ENCODE data around the gene TSPAN32.
"Not testable (repeated sequence)": the region's sequence is repeated elsewhere in the genome, so short reads cannot be mapped to it uniquely, and the experiment has no call there.

The TSPAN32 gene

DNA sequence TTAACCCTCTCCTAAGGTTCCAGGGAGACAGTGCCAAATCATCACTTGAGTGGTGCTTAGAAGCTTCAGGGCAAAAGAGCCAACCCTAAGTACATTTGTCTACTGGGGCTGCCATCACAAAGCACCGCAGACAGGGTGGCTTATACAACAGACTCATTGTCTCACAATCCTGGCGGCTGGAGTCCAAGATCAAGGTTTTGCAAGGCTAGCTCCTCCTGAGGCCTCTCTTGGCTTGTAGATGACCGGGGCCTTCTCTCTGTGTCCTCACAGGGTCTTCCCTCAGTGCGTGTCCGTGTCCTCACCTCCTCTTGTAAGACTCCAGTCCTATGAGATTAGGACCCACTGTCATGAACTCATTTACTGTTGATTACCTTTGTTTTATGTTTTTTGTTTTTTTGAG, 41.2 kb downstream of the TSPAN32 start:
- no peak for DNase-seq (ENCODE audit: low read depth)

DNA sequence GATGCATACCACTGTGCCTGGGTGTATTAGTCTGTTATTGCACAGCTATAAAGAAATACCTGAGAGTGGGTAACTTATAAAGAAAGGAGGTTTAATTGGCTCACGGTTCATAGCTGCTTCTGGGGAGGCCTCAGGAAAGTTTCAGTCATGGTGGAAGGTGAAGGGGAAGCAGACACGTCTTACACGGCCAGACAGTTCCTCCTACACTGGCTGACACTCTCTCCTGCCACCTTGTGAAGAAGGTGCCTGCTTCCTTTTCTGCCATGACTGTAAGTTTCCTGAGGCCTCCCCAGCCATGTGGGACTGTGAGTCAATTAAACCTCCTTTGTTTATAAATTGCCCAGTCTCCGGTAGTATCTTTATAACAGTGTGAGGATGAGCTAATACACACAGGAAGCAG, 41.7 kb downstream of the TSPAN32 start:
- DNase-seq (ENCODE audit: low read depth), result no peak

DNA sequence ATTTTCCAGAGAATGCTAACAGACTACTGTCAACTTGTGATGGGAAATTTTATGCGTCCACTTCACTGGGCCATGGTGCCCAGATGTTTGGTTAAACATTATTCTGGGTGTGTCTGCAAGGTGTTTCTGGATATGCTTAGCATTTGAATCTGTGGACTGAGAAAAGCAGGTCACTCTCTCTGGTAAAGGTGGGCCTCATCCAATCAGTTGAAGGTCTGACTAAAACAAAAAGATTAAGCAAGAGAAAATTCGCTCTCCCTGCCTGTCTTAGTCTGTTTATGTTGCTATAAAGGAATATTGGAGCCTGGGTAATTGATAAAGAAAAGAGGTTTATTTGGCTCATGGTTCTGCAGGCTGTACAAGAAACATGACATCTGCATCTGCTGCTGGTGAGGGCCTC, 43.2 kb downstream of the TSPAN32 start:
- no peak for DNase-seq (ENCODE audit: low read depth)

DNA sequence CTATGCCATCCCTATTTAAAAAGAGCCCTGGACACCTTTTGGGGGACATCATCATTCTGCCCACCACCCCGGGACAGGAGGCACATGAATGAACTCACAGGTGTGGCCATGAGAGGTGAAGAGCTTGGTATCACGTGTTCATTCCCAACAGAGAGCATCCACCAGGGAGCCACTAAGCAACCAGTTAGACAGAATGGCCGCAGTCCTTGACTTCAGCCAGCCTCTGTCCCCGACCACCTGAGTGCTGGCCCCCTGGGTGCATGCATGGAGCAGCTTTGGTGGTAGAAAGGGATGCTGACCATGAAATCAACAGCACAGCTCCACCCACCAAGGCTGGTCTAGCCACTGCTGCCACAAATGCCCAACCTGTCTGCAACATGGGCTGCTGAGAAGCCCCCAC, 44.2 kb downstream of the TSPAN32 start:
- no peak for DNase-seq (ENCODE audit: low read depth)

DNA sequence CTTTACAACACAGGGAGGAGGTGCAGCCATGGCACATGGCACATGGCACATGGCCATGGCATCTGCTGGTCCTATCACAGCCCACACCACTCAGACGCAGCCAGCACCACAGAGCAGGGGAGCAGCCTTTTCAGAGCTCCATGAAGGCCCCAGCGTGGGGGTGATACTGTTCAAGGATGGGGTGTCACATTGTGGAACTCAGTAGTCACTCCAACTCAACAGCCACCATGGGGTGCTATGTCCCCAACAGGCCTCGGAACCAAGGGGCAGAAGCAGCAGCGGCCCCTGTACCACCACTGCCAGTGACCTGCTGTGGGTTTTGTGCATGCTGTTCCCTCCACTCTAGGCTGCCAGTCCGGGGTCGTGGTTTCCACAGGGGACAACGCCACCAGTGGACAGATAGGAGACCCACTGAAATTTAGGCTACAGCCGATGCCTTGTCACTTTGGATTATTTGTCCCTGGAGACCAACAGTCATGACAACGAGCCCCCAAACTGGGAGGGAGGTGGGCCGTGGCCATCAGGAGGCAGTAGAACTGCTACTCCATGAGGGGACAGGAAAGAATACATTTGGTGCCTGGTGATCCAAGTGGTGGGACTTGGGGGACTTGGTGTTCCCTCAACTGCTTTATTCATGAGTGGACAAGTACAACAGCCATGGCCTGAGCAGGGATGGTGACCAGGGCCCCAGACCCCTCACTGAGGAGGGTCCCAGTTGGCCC, 44.9 kb downstream of the TSPAN32 start:
- DNase-seq (ENCODE audit: low read depth), result no peak

DNA sequence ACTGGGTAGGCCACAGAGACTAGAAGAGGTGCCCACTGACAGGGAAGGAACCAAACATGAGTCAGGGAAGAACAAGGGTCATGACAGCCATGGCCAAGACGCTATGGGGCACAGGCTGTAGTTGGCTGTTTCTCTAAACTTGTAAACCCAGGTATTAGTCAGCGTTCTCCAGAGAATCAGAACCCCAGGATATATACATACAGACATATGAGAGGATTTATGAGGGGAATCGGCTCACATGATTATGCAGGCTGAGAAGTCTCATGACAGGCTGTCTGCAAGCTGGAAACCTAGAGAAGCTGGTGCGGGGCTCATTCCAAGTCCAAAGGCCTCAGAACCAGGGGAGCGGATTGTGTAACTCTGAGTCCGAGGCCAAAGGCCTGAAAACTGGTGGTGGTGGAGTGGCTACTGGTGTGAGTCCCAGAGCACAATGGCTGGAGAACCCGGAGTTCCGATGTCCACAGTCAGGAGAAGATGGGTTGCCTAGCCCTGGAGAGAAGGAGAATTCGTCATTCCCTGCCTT, 45.6 kb downstream of the TSPAN32 start:
- DNase-seq (ENCODE audit: low read depth), result no peak

DNA sequence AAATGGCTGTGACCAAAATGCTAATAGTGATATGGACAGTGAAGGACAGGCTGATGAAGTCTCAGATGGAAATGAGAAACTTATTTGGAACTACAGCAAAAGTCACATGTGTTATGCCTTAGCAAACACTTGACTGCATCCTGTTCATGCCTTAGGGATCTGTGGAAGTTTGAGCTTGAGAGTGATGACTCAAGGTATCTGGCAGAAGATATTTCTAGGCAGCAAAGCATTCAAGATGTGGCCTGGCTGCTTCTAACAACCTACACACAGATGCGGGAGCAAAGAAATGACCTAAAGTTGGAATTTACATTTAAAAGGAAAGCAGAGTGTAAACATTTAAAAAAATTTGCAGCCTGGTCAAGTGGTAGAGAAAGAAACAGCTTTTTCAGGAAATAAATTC, 47.2 kb downstream of the TSPAN32 start:
- no peak for DNase-seq (ENCODE audit: low read depth)

DNA sequence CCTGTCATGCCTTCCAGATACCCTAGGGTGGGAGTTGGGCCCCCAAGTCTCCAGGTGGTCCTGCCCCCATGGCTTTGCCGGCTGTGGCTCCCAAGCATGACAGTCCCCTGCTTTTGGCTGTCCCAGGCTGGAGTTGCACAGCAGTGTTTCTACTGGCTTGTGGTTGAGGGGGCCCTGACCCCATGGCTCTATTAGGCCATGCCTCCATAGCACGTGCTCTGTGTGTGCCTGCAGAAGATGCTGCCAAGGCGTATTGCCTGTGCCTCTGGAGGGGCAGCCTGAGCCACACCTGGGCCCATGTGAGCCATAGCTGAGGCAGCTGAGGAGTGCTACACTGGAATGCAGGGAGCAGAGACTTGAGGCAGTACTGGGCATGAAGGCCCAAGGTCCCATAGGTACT, 49.9 kb downstream of the TSPAN32 start:
- DNase-seq (ENCODE audit: low read depth), result no peak

DNA sequence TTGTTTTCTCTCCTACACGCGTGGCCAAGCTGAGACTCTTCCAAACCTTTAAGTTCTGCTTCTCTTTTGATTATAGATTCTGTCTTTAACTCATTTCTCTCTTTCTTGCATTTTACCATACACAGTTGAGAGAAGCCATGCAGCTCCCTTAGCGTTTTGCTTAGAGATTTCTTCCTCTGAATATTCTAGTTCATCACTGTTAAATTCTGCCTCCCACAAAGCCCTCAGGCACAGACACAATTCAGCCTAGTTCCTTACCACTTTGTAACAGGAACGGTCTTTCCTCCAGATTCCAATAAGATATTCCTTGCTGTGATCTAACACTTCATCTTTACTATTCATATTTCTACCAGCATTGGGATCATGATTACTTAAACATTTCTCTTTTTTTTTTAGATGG, 50.6 kb downstream of the TSPAN32 start:
- DNase-seq (ENCODE audit: low read depth), result no peak

DNA sequence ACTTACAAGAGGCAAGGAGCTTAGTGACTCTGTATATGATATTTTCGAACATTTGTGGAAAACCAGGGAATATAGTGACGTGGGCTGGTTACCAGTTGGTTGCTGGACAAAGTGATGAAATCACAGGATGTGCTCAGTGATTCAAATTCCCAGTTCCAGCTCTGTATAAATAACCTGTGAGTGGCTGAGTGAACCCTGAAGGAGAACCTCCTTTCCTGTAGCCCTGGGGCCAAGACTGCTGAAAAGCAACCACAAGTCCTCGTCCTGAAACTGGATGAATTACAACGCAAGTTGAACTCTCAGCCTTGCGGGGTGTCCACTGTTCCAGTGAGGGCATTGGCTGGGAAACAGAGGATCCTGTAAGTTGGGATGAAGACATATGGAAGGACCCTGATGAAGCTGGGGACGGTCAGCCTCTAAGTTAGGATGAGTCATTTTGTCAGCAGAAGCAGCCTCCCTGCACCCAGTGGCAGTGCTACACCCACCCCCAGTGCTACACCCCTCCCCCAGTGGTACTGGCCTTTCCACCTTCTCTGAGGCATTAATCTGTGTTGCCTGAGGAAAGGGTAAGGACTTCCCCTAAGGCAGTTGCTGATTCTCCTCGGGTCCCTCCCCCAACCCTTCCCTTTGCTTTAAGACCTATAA, 53.3 kb downstream of the TSPAN32 start:
- no peak for DNase-seq (ENCODE audit: low read depth)

DNA sequence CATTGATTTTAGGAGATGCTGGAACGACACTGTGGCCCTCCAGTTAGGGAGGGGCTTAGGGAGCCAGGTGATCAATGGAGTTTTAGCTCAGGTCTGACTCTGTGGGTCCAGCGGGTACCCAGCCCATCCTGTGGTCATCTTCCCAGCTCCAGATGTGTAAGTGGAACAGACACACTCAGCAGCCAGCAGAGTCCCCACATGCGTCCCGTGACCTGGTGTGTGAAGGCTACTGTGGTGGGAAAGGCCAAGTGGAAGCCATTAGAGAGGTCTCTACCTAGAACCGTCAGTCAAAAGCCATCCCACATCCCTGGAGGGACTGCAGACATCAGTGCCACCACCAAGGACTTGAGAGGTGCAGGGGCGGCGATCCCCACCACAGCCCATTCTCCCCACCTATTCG, 55.4 kb downstream of the TSPAN32 start:
- DNase-seq (ENCODE audit: low read depth), result no peak

DNA sequence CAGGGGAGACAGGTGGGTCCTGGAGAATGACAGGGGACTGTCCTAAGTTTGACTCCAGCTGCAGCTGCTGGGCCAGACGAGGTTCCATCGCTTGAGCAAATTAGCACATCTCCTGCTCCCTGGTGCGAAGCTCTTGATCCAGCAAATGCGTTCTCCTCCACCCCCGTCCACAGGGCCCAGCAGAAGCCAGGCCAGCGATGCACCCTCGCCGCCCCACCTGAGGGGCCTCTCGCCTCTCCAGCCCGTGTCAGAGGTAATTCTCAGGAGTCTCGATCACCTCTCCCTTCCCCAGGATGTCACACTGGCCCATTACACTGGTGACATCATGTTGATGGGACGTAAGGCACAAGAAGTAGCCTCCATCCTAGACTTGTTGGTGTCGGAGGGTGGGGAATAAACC, 55.8 kb downstream of the TSPAN32 start:
- not testable (repeated sequence) for DNase-seq (ENCODE audit: low read depth)

DNA sequence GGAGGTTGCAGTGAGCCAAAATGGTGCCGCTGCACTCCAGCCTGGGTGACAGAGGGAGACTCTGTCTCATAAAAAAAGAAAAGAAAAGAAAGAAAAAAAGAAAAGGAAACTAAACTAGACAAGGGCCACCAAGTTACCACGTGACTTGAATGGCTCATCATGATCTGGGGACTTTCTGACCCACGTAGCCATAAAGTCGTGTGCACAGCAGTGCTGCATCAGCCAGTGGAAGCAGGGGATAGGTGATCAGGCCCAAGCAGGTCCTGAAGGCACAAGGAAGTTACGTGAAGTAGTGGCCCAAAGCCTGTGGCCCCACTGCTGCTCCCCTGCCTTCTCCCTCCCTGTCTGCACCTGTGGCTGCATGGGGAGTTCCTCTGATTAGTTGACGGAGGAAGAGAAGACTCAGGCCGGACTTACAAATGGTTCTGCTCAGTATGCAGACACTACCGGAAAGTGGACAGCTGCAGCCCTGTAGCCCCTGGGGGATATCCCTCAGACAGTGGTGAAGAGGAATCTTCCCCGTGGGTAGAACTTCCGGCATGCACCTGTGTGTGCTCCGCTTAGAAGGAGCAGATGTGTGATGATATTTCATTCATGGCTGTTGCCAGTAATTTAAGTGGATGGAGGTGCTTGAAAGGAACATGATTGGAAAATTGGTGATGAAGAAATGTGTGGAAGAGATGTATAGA, 57.1 kb downstream of the TSPAN32 start:
- no peak for DNase-seq (ENCODE audit: low read depth)

DNA sequence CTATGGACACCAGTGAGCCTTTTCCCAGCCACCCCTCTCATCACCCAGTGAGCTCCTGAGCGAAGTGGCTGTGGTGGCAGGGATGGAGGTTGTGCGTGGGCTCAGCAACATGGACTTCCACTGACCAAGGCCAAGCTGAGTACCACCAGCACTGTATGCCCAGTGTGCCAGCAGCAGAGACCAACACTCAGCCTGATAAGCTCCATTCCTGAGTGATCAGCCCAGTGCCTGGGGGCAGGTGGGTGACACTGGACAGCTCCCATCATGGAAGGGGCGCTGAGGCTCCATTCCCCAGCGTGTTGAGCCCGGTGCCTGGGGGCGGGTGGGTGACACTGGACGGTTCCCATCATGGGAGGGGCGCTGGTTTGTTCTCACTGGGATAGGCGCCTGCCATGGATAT, 57.7 kb downstream of the TSPAN32 start:
- DNase-seq (ENCODE audit: low read depth), result no peak

DNA sequence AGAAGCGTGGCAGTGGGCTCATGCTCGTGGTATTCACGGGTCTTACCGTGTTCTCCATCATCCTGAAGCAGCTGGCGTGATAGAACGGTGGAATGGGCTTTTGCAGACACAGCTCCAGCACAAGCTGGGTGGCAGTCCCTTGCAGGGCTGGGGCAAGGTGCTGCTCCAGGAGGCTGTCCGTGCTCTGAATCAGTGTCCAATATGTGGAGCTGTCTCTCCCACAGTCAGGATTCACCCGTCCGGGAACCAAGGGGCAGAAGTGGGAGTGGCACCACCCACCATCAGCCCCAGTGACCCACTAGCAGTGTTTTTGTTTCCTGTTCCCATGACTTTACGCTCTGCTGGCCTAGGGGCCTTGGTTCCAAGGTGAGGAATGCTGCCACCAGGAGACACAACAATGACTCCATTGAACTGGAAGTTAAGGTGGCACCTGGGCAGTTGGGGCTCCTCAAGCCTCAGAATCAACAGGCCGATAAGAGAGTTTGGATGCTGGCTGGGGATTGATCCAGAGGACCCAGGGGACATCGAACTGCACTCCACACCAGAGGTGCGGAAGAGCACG, 58.3 kb downstream of the TSPAN32 start:
- DNase-seq (ENCODE audit: low read depth), result no peak

DNA sequence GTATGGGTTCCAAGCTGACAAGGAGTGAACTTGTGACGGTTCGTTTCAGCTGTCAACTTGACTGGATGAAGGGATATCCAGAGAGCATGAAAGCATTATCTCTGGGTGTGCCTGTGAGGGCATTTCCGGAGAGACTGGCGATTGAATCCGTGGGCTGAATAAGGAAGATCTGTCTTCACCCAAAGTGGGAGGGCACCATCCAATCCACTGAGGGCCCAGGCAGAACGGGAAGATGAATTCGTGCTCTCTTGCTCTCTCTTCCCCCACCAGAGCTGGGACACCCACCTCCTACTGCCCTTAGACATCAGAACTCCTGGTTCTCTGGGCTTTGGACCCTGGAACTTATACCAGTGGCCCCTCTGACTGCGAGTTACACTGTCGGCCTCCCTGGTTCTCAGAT, 59.8 kb downstream of the TSPAN32 start:
- no peak for DNase-seq (ENCODE audit: low read depth)

DNA sequence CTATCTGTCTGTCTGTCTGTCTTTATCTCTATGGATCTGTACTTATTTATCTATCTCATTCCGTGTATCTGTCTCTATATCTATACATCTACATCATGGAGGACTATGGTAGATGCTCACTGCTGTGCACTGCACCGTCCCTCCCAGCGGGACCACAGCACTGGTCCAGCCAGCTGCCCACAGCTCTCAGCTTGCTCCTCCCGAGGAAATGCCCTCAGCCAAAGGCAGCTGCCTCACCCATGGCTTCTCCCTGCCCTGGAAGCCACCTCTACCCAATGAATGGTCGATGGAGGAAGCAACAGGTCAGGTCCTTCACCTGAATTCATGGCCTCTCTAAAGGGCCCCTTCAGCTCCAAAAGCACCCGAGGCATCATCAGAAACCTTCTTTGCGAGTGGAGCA, 60.6 kb downstream of the TSPAN32 start:
- no peak for DNase-seq (ENCODE audit: low read depth)

DNA sequence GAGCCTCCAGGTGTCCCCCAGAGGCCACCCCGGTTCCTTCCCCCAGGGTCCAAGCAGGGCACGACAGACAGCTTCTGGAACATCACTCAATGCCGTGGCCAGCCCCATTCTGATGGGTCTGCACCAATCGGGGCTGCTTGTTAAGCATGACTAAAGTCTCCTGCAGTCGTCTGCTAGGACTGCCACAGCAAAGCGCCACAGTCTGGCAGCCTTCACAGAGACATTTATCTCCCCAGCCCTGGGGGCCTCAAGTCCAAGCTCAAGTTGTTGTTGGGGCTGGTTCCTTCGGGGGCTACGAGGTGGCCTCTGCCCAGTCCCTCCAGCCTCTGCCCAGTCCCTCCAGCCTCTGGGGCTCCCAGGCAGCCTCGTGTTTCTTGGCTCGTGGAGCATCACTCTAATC, 61.3 kb downstream of the TSPAN32 start:
- no peak for DNase-seq (ENCODE audit: low read depth)

DNA sequence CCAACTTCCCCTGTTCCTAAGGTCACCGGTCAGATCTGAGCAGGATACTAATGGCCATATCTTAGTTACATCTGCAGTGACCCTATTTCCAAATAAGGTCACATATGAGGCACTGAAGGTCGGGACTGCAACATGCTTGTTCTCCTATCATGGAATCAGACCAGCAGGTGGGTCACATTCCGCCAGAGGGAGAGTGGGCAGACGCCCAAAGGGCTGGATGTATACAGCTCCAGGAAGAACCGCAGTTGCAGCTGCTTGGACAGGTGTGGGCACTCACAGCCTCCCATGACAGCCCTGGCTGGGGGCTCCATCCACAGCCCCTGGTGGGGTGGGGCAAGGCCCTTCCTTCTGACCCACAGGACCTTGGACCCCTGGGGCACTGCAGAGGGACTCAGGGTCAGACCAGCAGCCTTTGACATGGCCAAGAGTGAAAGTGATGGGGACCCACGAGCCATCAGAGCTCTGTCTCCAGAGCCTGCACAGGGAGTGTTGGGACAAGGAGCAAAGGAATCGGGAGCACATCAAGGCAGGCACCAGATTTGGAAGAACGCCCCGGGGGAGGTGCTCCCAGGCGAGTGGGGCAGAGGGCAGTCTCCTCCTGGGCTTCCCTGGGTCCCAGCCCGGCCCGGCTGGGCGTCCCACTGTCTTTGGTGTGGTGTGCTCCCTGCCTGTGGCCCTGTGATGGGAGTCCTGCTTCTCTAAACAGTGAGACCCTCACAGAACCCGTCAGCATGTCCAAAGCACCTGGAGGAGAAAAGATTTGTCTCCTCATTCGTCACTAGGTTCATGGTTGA, 62.0 kb downstream of the TSPAN32 start:
- no peak for DNase-seq (ENCODE audit: low read depth)

DNA sequence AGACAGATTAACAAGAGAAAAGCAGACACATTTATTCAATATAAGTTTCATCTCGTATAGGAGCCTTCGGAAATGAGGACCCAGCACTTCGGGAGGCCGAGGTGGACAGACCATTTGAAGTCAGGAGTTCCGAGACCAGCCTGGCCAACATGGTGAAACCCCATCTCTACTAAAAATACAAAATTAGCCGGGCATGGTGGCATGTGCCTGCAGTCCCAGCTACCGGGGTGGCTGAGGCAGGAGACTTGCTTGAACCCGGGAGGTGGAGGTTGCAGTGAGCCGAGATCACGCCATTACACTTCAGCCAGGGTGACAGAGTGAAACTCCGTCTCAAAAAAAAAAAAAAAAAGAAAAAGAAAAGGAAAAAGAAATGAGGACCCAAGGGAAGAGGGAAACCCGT, 62.6 kb downstream of the TSPAN32 start:
- DNase-seq (ENCODE audit: low read depth), result not testable (repeated sequence)

DNA sequence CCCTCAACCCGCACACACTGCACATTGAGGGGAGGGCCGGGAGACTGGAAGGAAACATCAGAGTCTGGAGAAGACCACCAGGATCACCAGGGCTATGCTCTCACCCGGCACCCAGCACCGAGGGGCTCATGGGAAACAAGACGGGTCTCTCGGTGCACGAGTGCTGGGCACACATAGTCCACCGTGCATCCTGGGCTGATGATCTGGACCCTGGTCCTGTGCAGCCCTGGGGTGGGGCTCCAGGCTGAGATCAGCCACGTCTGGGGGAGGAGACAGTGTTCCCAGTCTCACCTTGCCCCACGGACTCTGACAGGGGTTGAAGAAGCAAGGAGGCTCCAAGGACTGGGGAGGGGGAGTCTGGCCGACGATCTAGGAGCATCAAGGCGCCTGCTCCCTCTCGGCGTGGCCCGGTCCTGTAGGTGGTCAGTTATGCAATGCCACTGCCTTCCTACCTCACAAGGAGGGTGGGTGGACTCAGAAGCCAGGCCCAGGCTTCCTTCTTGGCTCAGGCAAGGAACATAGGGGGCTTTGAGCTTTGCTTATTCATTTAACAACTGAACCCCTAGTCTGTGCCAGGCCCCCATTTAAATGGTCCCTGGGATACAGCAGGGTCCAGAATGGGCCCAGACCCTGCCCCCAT, 63.9 kb downstream of the TSPAN32 start:
- no peak for DNase-seq (ENCODE audit: low read depth)

DNA sequence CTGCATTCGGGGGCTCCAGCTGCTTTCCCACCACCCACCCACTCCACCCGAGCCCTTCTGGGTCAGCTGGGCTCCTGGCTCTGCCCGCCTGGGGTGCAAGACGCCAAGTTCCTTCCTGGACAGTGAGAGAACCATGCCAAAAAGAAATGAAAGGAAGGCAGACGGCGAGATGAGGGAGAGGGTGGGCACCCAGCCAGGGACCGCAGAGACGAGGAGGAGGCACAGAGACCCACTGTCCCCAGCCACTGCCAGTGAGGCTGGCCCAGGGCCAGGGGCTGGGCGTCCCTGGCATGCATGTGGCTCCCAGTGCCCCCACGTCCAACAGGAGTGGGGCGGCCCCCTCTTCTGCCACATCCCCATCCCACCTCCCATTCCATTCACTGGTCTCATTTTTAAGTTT, 64.5 kb downstream of the TSPAN32 start:
- no peak for DNase-seq (ENCODE audit: low read depth)

Data from activated gamma-delta T cell treated with anti-CD3 and anti-CD28 coated beads, Interleukin-2, amount 50 U/mL, for 16 hours (primary cell).